DND-41 (cell line): ENCODE measurements around the gene SLC22A25.

ENCODE experiments used
- CTCF ChIP-seq: IDR thresholded peaks from 2 replicates; pipeline ENCODE4 v1.5.1; 2012; ENCODE audit warnings: borderline replicate concordance, low read length, moderate library complexity, mild to moderate bottlenecking; ENCODE audit not compliant: poor library complexity, severe bottlenecking; ENCODE audit errors: extremely low read depth
- EZH2 ChIP-seq: IDR thresholded peaks from 3 replicates; pipeline ENCODE4 v1.6.1; 2012; ENCODE audit warnings: borderline replicate concordance, low read depth, mild to moderate bottlenecking, moderate library complexity, low read length, inconsistent platforms; ENCODE audit not compliant: severe bottlenecking

GRCh38 chr11:63229815-63230214 is 13.6 kb downstream of the SLC22A25 start:
- TF ChIP-seq CTCF (no peak), EZH2 (no peak)
